ENCODE measurements around the gene ATP11C.
"Not testable (repeated sequence)": the region's sequence is repeated elsewhere in the genome, so short reads cannot be mapped to it uniquely, and the experiment has no call there.

ATP11C gene

DNA sequence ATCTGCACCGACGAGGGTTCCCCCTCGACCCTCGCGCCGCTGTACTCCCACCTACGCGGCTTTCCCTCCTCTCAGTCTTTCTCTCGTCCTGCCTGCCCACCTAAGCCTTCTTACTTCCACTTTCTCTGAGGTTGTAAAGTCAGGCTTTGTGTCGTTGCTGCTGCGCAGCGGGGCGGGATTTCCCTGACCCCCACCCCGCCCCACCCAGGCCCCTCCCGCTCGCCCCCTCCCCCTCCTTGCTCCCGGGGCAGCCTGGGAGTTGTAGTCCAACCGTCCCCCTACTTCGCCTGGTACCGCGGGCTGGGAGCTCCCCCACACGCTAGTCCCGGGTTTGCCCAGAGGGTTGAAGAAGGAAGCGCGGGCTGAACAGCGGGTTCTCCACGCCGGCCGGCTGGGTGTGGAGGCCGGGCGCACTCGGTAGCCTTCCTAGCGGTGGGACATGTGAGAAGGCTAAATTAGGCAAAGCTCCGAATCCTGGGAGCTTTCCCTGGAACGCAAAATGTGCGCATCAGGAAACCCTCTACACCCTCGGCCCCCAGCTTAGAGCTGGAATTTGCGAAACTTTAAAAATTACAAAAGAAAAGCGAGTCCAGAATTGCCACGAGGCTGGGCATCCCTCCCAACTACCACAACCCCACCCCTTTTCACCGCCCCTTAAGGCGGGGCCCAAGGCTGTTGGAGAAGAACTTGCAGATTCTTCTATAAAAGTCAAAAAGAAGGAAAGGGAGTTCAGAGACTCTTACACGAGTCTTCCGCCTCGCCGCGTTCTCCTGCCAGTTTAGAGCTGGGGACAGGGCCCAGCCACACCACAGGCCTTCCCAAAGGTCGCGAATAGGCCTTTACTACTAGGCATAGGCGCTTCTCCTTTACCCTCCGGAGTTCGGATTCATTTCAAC is at the start of gene ATP11C:
TSS of gene ATP11C (minus strand) at position 153 of the 896 bp plus-strand sequence. CDS start 1,011 bp downstream, outside the sequence.
- DNase-seq, result peak; percentile 4 to 83 (median 62)

GRCh38 chrX:139974471-139974870 is 41.6 kb upstream of the ATP11C start:
- no peak for DNase-seq

DNA sequence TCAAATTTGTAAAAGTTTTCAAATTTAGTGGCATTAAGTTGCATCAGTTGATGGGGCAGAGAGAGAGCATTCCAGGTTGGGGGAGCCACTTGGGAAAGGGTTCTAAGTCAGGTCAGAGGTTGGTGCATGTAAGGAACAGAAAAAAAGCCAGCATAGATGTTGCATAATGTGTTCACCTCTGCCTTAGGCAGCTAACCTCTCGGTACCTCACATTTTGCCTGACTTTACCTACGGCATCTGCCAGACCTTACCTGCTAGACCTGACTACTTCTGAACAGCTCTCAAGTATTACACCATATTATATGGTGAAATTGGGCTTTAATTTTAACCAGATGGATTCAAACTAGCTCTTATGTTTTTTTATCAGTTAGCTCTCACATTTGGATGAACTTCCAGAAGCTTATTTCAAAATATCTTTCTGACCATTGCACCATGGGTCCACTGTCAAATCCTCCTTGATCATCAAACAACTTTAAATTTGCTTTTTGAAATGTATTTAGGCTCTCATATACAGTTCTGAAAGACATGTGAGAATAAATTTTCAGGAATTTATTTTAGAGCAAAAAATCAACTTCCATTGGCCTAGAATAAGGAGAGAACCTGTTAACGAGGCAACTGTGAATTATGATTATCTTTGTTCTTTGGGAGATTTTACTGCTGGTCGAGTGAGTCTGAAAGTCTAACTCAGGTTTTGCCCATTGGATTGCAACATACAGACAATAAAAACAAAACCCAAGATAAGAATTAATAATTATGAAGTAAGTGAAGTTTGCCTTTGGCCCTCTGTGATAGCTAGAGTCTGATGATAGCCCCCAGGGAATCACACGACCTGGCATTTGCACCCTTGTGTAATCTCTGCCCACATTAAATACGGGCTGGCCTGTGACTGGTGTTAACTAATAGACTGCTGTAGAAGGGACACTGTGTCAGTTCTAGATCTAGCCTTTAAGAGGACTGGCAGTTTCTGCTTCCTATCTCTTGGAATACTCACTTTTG is 40.1 kb upstream of the ATP11C start:
- DNase-seq, result no peak

DNA sequence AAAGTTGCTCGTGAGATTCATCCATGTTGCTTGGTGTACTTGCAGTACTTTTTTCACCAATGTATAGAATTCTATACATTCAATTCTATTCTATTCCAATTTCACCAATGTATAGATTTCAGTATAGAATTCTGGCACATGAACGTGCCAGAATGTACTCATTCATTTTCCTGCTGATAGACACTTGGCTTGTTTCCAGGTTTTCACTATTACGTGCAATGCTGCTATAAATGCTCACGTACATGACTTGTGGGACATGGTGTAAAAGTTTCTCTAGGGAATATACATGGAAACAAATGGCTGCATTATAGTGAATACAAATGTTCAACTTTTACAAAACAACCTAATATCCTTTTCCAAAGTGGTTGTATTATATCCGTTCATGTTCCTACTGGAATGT is 39.3 kb upstream of the ATP11C start:
- DNase-seq, result no peak

- DNase-seq, result no peak
Observed at GRCh38 chrX:139971394-139971749, 38.5 kb upstream of the ATP11C start.

- no peak for DNase-seq
Observed at GRCh38 chrX:139969286-139969685, 36.4 kb upstream of the ATP11C start.

- no peak for DNase-seq
Observed at GRCh38 chrX:139967750-139968149, 34.9 kb upstream of the ATP11C start.

GRCh38 chrX:139967300-139967699 is 34.4 kb upstream of the ATP11C start:
- no peak for DNase-seq

DNA sequence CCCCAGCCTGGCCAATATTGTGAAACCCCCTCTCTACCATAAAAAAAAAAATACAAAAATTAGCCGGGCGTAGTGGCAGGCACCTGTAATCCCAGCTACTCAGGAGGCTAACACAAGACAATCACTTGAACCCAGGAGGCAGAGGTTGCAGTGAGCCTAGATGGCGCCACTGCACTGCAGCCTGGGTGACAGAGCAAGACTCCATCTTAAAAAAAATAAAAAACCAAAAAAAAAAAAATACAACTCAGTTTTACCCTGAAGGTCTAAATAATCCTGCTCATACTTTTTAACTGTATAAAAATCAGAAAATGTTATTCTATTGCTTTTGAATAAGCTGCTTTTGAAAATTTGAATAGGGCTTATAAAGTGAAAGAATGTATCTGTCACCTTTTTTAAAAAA is 33.3 kb upstream of the ATP11C start:
- not testable (repeated sequence) for DNase-seq

- no peak for DNase-seq
Observed at GRCh38 chrX:139965421-139965820, 32.6 kb upstream of the ATP11C start, which contains the start of gene CXorf66. Gene CXorf66, minus strand, starts transcription at chrX:139965521. Its CDS starts 25 bp downstream, at chrX:139965496.

- not testable (repeated sequence) for DNase-seq
Observed at GRCh38 chrX:139961091-139961490, 28.2 kb upstream of the ATP11C start.

GRCh38 chrX:139949703-139950102 is 16.9 kb upstream of the ATP11C start:
- no peak for DNase-seq

DNA sequence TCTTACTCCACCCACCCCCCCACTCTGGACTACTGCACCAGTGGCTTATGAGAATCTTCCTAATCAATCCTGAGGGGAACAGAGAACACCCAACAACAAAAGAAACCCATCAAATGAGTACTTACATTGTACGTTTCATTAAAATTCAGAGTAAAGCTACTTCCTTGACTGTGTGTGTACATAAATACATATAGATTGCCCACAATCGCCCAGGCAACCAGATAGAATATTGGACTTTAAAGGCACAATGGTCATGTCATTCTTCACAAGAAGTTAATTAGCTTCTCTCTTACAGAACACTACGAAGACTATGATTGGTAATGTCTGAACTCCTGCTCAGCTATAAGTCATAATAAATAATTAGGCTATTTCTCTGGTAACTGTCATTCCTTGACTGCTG is 12.2 kb upstream of the ATP11C start:
- DNase-seq, result no peak

- no peak for DNase-seq
Observed at GRCh38 chrX:139936259-139936658, 3.4 kb upstream of the ATP11C start.

DNA sequence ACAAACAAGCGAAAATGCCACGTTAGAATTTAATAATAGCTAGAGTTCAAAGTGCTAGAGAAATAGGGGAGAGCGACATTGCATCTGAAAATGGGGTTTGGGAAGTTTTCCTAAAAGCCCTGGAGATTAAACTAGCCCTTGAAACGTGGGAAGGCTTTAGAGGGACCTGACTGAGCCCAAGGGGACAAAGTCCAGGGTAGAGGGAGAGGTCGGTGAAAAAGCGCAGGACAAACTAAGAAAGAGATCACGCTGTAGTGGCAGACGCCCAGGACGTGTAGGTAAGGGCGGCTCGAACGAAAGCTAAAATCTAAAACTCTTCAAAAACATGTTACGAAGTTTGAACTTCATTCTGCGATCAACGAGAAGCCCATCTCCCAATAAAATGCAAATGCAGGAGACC is 1.1 kb upstream of the ATP11C start:
- DNase-seq, result no peak

- peak in 39 of 56 donors; percentile 0 to 56 (median 16) for DNase-seq
Observed at GRCh38 chrX:139932073-139932900, 566 bp downstream of the ATP11C start.

DNA sequence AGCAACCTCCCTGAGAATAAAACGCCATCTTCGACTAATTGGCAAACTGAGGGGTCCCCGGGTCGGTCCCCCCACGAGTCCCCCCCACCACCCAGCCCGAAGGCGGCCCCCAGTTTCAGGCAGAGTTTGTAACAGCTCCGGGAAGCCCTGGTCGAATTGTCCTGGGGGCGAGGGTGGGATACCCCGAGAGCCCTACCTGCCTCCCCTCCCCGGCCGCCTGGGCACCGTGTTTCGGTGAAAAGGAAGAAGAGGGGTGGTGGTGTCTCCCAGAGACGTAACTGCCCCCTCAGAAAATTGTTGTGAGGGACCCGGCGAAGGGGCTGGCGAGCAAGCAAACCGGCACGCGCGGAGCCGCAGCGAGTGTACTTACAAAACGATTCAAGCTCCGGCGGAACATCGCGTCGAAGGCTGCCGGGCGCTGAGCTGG is 1.2 kb downstream of the ATP11C start:
- DNase-seq, result peak in 6 of 56 donors; percentile 0 to 16 (median 7)

DNA sequence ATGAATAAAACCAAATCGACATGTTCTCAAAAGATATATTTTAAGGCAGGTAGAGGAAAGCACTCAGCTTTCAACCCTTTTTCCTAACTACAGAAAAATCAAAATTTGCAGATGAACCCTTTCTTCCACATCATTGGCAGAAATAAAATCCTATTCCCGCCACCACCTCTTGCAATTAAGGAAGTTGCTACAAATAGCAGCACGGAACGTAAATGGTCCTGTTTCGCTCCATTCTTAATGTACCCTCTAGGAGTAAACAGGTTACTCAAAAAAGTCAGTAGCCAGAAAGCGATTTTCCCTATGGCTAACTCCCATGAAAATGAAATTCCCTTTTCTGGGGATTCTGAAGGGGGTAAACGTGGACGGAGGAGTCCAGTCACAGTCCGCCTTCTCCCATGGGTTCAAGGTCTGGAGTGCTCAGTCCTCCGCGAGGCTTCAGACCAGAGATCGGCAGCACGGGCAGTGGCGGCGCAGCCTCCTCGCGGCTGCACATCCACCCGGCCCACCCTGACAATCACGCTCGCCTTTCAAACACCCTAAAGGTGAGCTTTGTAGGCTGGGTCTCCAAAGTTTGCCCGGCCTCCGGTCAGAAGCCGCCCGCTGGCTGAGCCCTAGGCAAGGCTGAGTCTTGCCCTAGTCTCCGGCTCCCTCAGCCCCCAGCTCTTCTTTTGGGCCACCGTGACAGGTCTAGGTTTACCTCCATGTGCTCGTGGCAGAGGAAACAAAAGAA is 1.8 kb downstream of the ATP11C start:
- peak in 12 of 56 donors; percentile 0 to 11 (median 2) for DNase-seq

- no peak for DNase-seq
Observed at GRCh38 chrX:139930401-139930800, 2.5 kb downstream of the ATP11C start.

- DNase-seq, result no peak
Observed at GRCh38 chrX:139929876-139930275, 3.0 kb downstream of the ATP11C start.

Measured in amygdala (tissue), 56 donors.